Neuronal stem cell (in vitro differentiated cells): ENCODE measurements around the gene ABO.

ENCODE experiments used
- DNase-seq: peaks from one replicate; pipeline ENCODE4 v3.0.0-alpha.2; 2013; ENCODE audit warnings: low spot score
- H2AFZ ChIP-seq: one replicate; pipeline ENCODE4 v1.6.1; 2013; ENCODE audit warnings: mild to moderate bottlenecking, low read length, inconsistent platforms
- H2AK5ac ChIP-seq: 2 replicates; pipeline ENCODE4 v1.6.1; 2013; ENCODE audit warnings: low read depth, mild to moderate bottlenecking, inconsistent platforms, low read length, moderate library complexity, mixed read lengths
- H2BK120ac ChIP-seq: 2 replicates; pipeline ENCODE4 v1.6.1; 2013; ENCODE audit warnings: low read depth, mild to moderate bottlenecking, inconsistent platforms, low read length, moderate library complexity, mixed read lengths
- H2BK12ac ChIP-seq: one replicate; pipeline ENCODE4 v1.6.1; 2013; ENCODE audit warnings: low read length, inconsistent platforms
- H2BK15ac ChIP-seq: 2 replicates; pipeline ENCODE4 v1.6.1; 2013; ENCODE audit warnings: mild to moderate bottlenecking, low read length, inconsistent platforms, mixed read lengths
- H2BK5ac ChIP-seq: one replicate; pipeline ENCODE4 v1.6.1; 2013; ENCODE audit warnings: inconsistent platforms, mild to moderate bottlenecking, low read length, moderate library complexity
- H3K14ac ChIP-seq: one replicate; pipeline ENCODE4 v1.6.1; 2013; ENCODE audit warnings: low read length, inconsistent platforms
- H3K18ac ChIP-seq: 2 replicates; pipeline ENCODE4 v1.6.1; 2013; ENCODE audit warnings: low read length, inconsistent platforms
- H3K23ac ChIP-seq: 2 replicates; pipeline ENCODE4 v1.6.1; 2013; ENCODE audit warnings: low read depth, mild to moderate bottlenecking, mixed read lengths, low read length, inconsistent platforms; ENCODE audit not compliant: poor library complexity
- H3K27ac ChIP-seq: replicated peaks from 3 replicates; pipeline ENCODE4 v1.5.1; 2013; ENCODE audit warnings: low read length, inconsistent platforms
- H3K27me3 ChIP-seq, 3 experiments: 2 replicates each; pipeline ENCODE4 v1.6.1; 2013; ENCODE audit warnings: low read length in 3 of 3, mild to moderate bottlenecking in 2 of 3, inconsistent platforms in 1 of 3, low read depth in 1 of 3, mixed read lengths in 1 of 3, moderate library complexity in 1 of 3; ENCODE audit not compliant: control insufficient read depth in 3 of 3, insufficient read depth in 3 of 3
- H3K36me3 ChIP-seq, 2 donors: replicated peaks in 1 of 2; 2 replicates each; pipeline ENCODE4 v1.6.1; 2013; ENCODE audit warnings: low read length in 2 of 2; ENCODE audit not compliant: control insufficient read depth in 2 of 2, insufficient read depth in 2 of 2
- H3K4ac ChIP-seq: 2 replicates; pipeline ENCODE4 v1.6.1; 2013; ENCODE audit warnings: inconsistent platforms, mild to moderate bottlenecking, low read length, moderate library complexity
- H3K4me1 ChIP-seq, 2 donors: 1 replicate in 1 of 2; 2 replicates in 1 of 2; pipeline ENCODE4 v1.6.1; 2013; ENCODE audit warnings: low read length in 2 of 2, low read depth in 1 of 2; ENCODE audit not compliant: control insufficient read depth in 2 of 2, insufficient read depth in 1 of 2
- H3K4me2 ChIP-seq: one replicate; pipeline ENCODE4 v1.6.1; 2013; ENCODE audit warnings: mild to moderate bottlenecking, low read length, inconsistent platforms; ENCODE audit not compliant: insufficient read depth, poor library complexity, severe bottlenecking
- H3K4me3 ChIP-seq, 2 donors: 2 replicates each; pipeline ENCODE4 v1.5.1; 2013; ENCODE audit warnings: low read length in 2 of 2, mild to moderate bottlenecking in 2 of 2, inconsistent platforms in 1 of 2, moderate library complexity in 1 of 2
- H3K79me1 ChIP-seq: one replicate; pipeline ENCODE4 v1.6.1; 2013; ENCODE audit warnings: low read depth, mild to moderate bottlenecking, inconsistent platforms, low read length, moderate library complexity
- H3K9ac ChIP-seq: one replicate; pipeline ENCODE4 v1.6.1; 2013; ENCODE audit warnings: mild to moderate bottlenecking, low read depth, low read length, inconsistent platforms; ENCODE audit not compliant: poor library complexity
- H3K9me3 ChIP-seq, 2 donors: replicated peaks in 1 of 2; 2 replicates each; pipeline versions ENCODE3 to v1.6.1; 2013; ENCODE audit warnings: low read length in 2 of 2, mild to moderate bottlenecking in 2 of 2, inconsistent platforms in 1 of 2, low read depth in 1 of 2, mixed read lengths in 1 of 2, moderate library complexity in 1 of 2; ENCODE audit not compliant: control insufficient read depth in 2 of 2, insufficient read depth in 1 of 2
- H4K8ac ChIP-seq: one replicate; pipeline ENCODE4 v1.6.1; 2013; ENCODE audit warnings: low read depth, mild to moderate bottlenecking, inconsistent platforms, low read length, moderate library complexity
- H4K91ac ChIP-seq: one replicate; pipeline ENCODE4 v1.6.1; 2013; ENCODE audit warnings: low read length, low read depth, mild to moderate bottlenecking, inconsistent platforms; ENCODE audit not compliant: poor library complexity
- WGBS, 2 donors: extraction: QIAGEN DNeasy Blood & Tissue Kit; methylation state at CpG; one replicate each; pipeline ENCODE4 v1.1.7; 2013; ENCODE audit warnings: missing lambda C conversion rate in 2 of 2, mixed read lengths in 1 of 2; ENCODE audit not compliant: insufficient read length in 2 of 2, insufficient replicate concordance in 1 of 2; ENCODE audit errors: extremely low coverage in 2 of 2; 5-methylcytosine and 5-hydroxymethylcytosine counted together

The ABO gene

GRCh38 chr9:133309608-133310007 lies 34.6 kb upstream of the ABO start:
- no peak overlapping the region for H2BK12ac ChIP-seq
- no peak overlapping the region for H3K9ac ChIP-seq
- no CpG with 5 or more reads among the region's 6 CpGs for WGBS, 2 donors
- H3K4me3 ChIP-seq = no peak overlapping the region
- no peaks in the 10 kb centered on the region for H3K36me3 ChIP-seq
- H2AFZ ChIP-seq = no peak overlapping the region
- no peak overlapping the region for H3K4me2 ChIP-seq
- no peak overlapping the region for H3K27ac ChIP-seq
- peaks cover 0 to 7% (median 0%) of the 10 kb centered on the region in 3 experiments for H3K27me3 ChIP-seq
- H3K18ac ChIP-seq = no peak overlapping the region
- no peak overlapping the region for H3K4ac ChIP-seq
- no peak overlapping the region for H3K23ac ChIP-seq
- no peak overlapping the region for H2BK120ac ChIP-seq
- H3K9me3 ChIP-seq = peaks cover 2 to 3% of the 10 kb centered on the region in 2 donors
- H3K4me1 ChIP-seq = no peaks in the 10 kb centered on the region
- H4K8ac ChIP-seq = no peak overlapping the region
- no peaks in the 10 kb centered on the region for H3K79me1 ChIP-seq
- H2BK15ac ChIP-seq = no peak overlapping the region
- no peak overlapping the region for H2BK5ac ChIP-seq
- no peak overlapping the region for H4K91ac ChIP-seq
- DNase-seq = no peak
- no peak overlapping the region for H2AK5ac ChIP-seq
- no peak overlapping the region for H3K14ac ChIP-seq

- Histone ChIP-seq H4K8ac (no peak overlapping the region), H2AK5ac (no peak overlapping the region), H3K18ac (no peak overlapping the region), H3K27me3 (peaks cover 0 to 13% (median 0%) of the 10 kb centered on the region in 3 experiments), H2BK12ac (no peak overlapping the region), H2BK15ac (no peak overlapping the region), H3K4me3 (no peak overlapping the region), H2AFZ (no peak overlapping the region), H2BK5ac (no peak overlapping the region), H3K79me1 (no peaks in the 10 kb centered on the region), H3K4me1 (peaks cover 0 to 1% of the 10 kb centered on the region in 2 donors), H3K27ac (no peak overlapping the region), H3K9me3 (peaks cover 2 to 3% of the 10 kb centered on the region in 2 donors), H4K91ac (no peak overlapping the region), H3K14ac (no peak overlapping the region), H3K23ac (no peak overlapping the region), H3K36me3 (no peaks in the 10 kb centered on the region), H3K9ac (no peak overlapping the region), H3K4ac (no peak overlapping the region), H2BK120ac (no peak overlapping the region), H3K4me2 (no peak overlapping the region)
- DNase-seq = no peak
- WGBS, 2 donors = no CpG with 5 or more reads among the region's 16 CpGs
Observed at GRCh38 chr9:133307301-133307700, 32.3 kb upstream of the ABO start.

- Histone ChIP-seq H2AK5ac (peak overlapping the region; percentile 27), H3K23ac (no peak overlapping the region), H2BK15ac (no peak overlapping the region), H2BK5ac (no peak overlapping the region), H3K4me2 (no peak overlapping the region), H2BK12ac (no peak overlapping the region), H4K91ac (no peak overlapping the region), H4K8ac (no peak overlapping the region), H3K9ac (peak overlapping the region; percentile 7), H2AFZ (peak overlapping the region; percentile 72), H3K4me1 (peaks cover 0 to 1% of the 10 kb centered on the region in 2 donors), H3K4ac (no peak overlapping the region), H3K4me3 (peak overlapping the region in 1 of 2 donors; percentile 18), H2BK120ac (no peak overlapping the region), H3K27ac (no peak overlapping the region), H3K18ac (no peak overlapping the region), H3K36me3 (no peaks in the 10 kb centered on the region), H3K27me3 (peaks cover 0 to 21% (median 0%) of the 10 kb centered on the region in 3 experiments), H3K14ac (no peak overlapping the region), H3K9me3 (peaks cover 2 to 3% of the 10 kb centered on the region in 2 donors), H3K79me1 (no peaks in the 10 kb centered on the region)
- no CpG with 5 or more reads among the region's 31 CpGs for WGBS, 2 donors
- DNase-seq = no peak
Observed at GRCh38 chr9:133306242-133307204, 31.5 kb upstream of the ABO start.

GRCh38 chr9:133305731-133306130 lies 30.7 kb upstream of the ABO start:
- Histone ChIP-seq H3K79me1 (no peaks in the 10 kb centered on the region), H3K9me3 (peaks cover 2 to 5% of the 10 kb centered on the region in 2 donors), H3K27ac (no peak overlapping the region), H3K4ac (no peak overlapping the region), H3K4me1 (peaks cover 0 to 1% of the 10 kb centered on the region in 2 donors), H3K23ac (no peak overlapping the region), H3K18ac (no peak overlapping the region), H2AK5ac (no peak overlapping the region), H3K9ac (no peak overlapping the region), H4K8ac (no peak overlapping the region), H3K36me3 (no peaks in the 10 kb centered on the region), H3K4me3 (no peak overlapping the region), H3K4me2 (no peak overlapping the region), H2BK5ac (no peak overlapping the region), H3K27me3 (peaks cover 0 to 21% (median 2%) of the 10 kb centered on the region in 3 experiments), H2BK15ac (no peak overlapping the region), H4K91ac (no peak overlapping the region), H2AFZ (peak overlapping the region; percentile 72), H3K14ac (no peak overlapping the region), H2BK12ac (no peak overlapping the region), H2BK120ac (no peak overlapping the region)
- DNase-seq = no peak
- WGBS, 2 donors = no CpG with 5 or more reads among the region's 23 CpGs
